ENCODE data around the gene HEATR5A. TPM values are rescaled to one million over a fixed set of nuclear protein-coding genes. Genes with fewer than 3 reads are reported as not detected.

The HEATR5A gene
- total and polyA plus RNA-seq, 2 experiments from 2014 or later: 25.8 to 32.5 TPM

DNA sequence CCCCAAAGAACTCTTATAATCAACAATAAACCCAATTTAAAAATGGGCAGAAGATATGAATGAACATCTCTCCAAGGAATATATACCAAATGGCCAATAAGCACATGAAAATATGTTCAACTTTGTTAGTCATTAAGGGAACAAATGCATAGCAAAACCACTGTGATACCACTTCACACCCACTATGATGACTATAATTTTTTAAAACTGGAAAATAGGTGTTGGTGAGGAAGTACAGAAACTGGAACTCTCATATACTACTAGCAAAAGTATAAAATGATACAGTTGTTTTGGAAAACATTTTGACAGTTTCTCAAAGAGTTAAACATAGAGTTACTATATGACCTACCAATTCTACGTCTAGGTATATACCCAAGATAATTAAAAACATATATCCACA, 9.4 kb upstream of the HEATR5A start:
- Histone ChIP-seq H2AFZ (no peak overlapping the region), H3K4me2 (no peak overlapping the region), H3K36me3 (ENCODE audit: insufficient read depth) (0 out of 2 replicates have a peak, but pooled peaks cover 6% of the 10 kb centered on the region), H3K4me3 (no peak overlapping the region), H3K27ac (ENCODE audit: low read depth) (no peak overlapping the region), H3K4me1 (ENCODE audit: insufficient read depth) (no peaks in the 10 kb centered on the region), H4K20me1 (replicated peaks; ENCODE audit: insufficient read depth) (no peaks in the 10 kb centered on the region), H3F3A (replicated peaks; ENCODE audit: low read depth) (no peaks in the 10 kb centered on the region), H3K79me2 (replicated peaks; ENCODE audit: insufficient read depth) (no peaks in the 10 kb centered on the region), H3K27me3 (ENCODE audit: insufficient read depth) (no peaks in the 10 kb centered on the region), H3K9me2 (ENCODE audit: insufficient read depth) (peaks cover 3% of the 10 kb centered on the region; the same call in 1 of the 2 replicates)
- Mint-ChIP-seq H3K27ac (no peak overlapping the region), H3K9me3 (peaks cover 6% of the 10 kb centered on the region; the same call in 2 of the 3 replicates), H3K36me3 (ENCODE audit: low read depth) (peaks cover 10% of the 10 kb centered on the region), H3K27me3 (ENCODE audit: insufficient read depth, low read depth, poor library complexity) (peaks cover 2% of the 10 kb centered on the region), H3K4me3 (no peak overlapping the region), H3K4me1 (peaks cover 16% of the 10 kb centered on the region; the same call in 2 of the 3 replicates)
- TF ChIP-seq, protein P1, sequence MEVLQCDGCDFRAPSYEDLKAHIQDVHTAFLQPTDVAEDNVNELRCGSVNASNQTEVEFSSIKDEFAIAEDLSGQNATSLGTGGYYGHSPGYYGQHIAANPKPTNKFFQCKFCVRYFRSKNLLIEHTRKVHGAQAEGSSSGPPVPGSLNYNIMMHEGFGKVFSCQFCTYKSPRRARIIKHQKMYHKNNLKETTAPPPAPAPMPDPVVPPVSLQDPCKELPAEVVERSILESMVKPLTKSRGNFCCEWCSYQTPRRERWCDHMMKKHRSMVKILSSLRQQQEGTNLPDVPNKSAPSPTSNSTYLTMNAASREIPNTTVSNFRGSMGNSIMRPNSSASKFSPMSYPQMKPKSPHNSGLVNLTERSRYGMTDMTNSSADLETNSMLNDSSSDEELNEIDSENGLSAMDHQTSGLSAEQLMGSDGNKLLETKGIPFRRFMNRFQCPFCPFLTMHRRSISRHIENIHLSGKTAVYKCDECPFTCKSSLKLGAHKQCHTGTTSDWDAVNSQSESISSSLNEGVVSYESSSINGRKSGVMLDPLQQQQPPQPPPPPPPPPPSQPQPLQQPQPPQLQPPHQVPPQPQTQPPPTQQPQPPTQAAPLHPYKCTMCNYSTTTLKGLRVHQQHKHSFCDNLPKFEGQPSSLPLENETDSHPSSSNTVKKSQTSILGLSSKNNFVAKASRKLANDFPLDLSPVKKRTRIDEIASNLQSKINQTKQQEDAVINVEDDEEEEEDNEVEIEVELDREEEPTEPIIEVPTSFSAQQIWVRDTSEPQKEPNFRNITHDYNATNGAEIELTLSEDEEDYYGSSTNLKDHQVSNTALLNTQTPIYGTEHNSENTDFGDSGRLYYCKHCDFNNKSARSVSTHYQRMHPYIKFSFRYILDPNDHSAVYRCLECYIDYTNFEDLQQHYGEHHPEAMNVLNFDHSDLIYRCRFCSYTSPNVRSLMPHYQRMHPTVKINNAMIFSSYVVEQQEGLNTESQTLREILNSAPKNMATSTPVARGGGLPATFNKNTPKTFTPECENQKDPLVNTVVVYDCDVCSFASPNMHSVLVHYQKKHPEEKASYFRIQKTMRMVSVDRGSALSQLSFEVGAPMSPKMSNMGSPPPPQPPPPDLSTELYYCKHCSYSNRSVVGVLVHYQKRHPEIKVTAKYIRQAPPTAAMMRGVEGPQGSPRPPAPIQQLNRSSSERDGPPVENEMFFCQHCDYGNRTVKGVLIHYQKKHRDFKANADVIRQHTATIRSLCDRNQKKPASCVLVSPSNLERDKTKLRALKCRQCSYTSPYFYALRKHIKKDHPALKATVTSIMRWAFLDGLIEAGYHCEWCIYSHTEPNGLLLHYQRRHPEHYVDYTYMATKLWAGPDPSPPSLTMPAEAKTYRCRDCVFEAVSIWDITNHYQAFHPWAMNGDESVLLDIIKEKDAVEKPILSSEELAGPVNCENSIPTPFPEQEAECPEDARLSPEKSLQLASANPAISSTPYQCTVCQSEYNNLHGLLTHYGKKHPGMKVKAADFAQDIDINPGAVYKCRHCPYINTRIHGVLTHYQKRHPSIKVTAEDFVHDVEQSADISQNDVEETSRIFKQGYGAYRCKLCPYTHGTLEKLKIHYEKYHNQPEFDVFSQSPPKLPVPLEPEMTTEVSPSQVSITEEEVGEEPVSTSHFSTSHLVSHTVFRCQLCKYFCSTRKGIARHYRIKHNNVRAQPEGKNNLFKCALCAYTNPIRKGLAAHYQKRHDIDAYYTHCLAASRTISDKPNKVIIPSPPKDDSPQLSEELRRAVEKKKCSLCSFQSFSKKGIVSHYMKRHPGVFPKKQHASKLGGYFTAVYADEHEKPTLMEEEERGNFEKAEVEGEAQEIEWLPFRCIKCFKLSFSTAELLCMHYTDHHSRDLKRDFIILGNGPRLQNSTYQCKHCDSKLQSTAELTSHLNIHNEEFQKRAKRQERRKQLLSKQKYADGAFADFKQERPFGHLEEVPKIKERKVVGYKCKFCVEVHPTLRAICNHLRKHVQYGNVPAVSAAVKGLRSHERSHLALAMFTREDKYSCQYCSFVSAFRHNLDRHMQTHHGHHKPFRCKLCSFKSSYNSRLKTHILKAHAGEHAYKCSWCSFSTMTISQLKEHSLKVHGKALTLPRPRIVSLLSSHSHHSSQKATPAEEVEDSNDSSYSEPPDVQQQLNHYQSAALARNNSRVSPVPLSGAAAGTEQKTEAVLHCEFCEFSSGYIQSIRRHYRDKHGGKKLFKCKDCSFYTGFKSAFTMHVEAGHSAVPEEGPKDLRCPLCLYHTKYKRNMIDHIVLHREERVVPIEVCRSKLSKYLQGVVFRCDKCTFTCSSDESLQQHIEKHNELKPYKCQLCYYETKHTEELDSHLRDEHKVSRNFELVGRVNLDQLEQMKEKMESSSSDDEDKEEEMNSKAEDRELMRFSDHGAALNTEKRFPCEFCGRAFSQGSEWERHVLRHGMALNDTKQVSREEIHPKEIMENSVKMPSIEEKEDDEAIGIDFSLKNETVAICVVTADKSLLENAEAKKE (CRISPR knock-in tag; IDR thresholded peaks at IDR 0.05): no peak
- TF ChIP-seq POLR2AphosphoS5 (IDR thresholded peaks at IDR 0.05; ENCODE audit: low read depth) (no peak), ZNF331 (CRISPR knock-in tag; IDR thresholded peaks at IDR 0.05; ENCODE audit: low read depth) (no peak), ZNF114 (CRISPR knock-in tag; IDR thresholded peaks at IDR 0.05) (no peak), EZH2 (IDR thresholded peaks at IDR 0.05; ENCODE audit: low read depth, unreplicated experiment) (no peak), CREB1 (CRISPR knock-in tag; IDR thresholded peaks at IDR 0.05; ENCODE audit: low read depth) (no peak), JUNB (IDR thresholded peaks at IDR 0.05; ENCODE audit: unreplicated experiment) (no peak), STAT1 (IDR thresholded peaks at IDR 0.05; ENCODE audit: unreplicated experiment) (no peak), NANOG (IDR thresholded peaks at IDR 0.05; ENCODE audit: borderline replicate concordance) (no peak), EZH2phosphoT487 (IDR thresholded peaks at IDR 0.05; ENCODE audit: unreplicated experiment) (no peak)
- TF ChIP-seq, protein P2, sequence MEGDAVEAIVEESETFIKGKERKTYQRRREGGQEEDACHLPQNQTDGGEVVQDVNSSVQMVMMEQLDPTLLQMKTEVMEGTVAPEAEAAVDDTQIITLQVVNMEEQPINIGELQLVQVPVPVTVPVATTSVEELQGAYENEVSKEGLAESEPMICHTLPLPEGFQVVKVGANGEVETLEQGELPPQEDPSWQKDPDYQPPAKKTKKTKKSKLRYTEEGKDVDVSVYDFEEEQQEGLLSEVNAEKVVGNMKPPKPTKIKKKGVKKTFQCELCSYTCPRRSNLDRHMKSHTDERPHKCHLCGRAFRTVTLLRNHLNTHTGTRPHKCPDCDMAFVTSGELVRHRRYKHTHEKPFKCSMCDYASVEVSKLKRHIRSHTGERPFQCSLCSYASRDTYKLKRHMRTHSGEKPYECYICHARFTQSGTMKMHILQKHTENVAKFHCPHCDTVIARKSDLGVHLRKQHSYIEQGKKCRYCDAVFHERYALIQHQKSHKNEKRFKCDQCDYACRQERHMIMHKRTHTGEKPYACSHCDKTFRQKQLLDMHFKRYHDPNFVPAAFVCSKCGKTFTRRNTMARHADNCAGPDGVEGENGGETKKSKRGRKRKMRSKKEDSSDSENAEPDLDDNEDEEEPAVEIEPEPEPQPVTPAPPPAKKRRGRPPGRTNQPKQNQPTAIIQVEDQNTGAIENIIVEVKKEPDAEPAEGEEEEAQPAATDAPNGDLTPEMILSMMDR (conservative IDR thresholded peaks at IDR 0.05; ENCODE audit: low read depth in 2 of 2): no peak
- TF ChIP-seq, protein P3, sequence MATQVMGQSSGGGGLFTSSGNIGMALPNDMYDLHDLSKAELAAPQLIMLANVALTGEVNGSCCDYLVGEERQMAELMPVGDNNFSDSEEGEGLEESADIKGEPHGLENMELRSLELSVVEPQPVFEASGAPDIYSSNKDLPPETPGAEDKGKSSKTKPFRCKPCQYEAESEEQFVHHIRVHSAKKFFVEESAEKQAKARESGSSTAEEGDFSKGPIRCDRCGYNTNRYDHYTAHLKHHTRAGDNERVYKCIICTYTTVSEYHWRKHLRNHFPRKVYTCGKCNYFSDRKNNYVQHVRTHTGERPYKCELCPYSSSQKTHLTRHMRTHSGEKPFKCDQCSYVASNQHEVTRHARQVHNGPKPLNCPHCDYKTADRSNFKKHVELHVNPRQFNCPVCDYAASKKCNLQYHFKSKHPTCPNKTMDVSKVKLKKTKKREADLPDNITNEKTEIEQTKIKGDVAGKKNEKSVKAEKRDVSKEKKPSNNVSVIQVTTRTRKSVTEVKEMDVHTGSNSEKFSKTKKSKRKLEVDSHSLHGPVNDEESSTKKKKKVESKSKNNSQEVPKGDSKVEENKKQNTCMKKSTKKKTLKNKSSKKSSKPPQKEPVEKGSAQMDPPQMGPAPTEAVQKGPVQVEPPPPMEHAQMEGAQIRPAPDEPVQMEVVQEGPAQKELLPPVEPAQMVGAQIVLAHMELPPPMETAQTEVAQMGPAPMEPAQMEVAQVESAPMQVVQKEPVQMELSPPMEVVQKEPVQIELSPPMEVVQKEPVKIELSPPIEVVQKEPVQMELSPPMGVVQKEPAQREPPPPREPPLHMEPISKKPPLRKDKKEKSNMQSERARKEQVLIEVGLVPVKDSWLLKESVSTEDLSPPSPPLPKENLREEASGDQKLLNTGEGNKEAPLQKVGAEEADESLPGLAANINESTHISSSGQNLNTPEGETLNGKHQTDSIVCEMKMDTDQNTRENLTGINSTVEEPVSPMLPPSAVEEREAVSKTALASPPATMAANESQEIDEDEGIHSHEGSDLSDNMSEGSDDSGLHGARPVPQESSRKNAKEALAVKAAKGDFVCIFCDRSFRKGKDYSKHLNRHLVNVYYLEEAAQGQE (IDR thresholded peaks at IDR 0.05; ENCODE audit: unreplicated experiment): no peak
- TF ChIP-seq, protein P4, sequence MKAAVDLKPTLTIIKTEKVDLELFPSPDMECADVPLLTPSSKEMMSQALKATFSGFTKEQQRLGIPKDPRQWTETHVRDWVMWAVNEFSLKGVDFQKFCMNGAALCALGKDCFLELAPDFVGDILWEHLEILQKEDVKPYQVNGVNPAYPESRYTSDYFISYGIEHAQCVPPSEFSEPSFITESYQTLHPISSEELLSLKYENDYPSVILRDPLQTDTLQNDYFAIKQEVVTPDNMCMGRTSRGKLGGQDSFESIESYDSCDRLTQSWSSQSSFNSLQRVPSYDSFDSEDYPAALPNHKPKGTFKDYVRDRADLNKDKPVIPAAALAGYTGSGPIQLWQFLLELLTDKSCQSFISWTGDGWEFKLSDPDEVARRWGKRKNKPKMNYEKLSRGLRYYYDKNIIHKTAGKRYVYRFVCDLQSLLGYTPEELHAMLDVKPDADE (IDR thresholded peaks at IDR 0.05): no peak
- ATAC-seq (no peak), DNase-seq (ENCODE audit: low spot score) (no peak)

Measured in GM23338 (cell line).